Stimulated activated CD4-positive, alpha-beta T cell treated with anti-CD3 and anti-CD28 coated beads, Interleukin-15, amount 100 ng/mL, for 48 hours (primary cell): ENCODE data around the gene MYOG.

ENCODE experiments used
- DNase-seq, 2 donors: peaks; one replicate each; pipeline ENCODE4 v3.0.0-alpha.2; 2020; ENCODE audit warnings: low read depth in 2 of 2

MYOG gene

GRCh38 chr1:203085528-203086406 is at the start of gene MYOG:
TSS of gene MYOG (minus strand) at chr1:203086012. CDS start at chr1:203085961, 51 bp downstream.
- no peak for DNase-seq

- no peak for DNase-seq
These were observed 48.3 kb upstream of the MYOG start for GRCh38 chr1:203133970-203134725.

DNA sequence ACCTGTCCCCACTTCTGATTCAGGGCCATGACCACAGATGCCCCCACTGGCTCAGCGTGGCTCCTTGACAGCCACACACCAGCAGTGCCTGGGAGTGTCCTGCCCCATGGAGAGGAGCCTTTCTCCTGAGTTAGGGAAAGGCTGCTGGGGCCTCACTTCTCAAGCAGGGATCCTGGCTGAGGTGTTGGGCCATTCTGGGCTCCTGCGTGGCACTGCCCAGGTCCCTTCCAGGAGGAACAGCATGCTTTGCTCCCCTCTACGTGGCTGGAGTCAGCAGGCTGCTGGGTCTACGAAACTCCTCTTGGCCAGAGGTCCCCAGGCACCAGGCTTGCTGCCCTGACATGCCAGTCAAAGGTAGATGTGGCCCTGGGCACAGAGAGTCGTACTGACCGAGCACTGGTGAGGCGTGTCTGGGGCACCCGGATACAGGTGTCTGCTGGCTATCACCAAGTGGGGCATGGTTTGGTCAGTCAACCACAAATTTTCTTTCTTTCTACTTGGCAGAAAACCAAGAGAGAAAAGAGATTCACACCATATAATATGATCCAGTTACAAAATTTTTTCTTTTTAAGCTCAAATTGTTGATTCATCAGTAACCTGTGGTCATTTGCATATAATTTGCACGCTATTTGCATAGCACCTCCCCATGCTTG is 45.9 kb upstream of the MYOG start:
- DNase-seq, result no peak

DNA sequence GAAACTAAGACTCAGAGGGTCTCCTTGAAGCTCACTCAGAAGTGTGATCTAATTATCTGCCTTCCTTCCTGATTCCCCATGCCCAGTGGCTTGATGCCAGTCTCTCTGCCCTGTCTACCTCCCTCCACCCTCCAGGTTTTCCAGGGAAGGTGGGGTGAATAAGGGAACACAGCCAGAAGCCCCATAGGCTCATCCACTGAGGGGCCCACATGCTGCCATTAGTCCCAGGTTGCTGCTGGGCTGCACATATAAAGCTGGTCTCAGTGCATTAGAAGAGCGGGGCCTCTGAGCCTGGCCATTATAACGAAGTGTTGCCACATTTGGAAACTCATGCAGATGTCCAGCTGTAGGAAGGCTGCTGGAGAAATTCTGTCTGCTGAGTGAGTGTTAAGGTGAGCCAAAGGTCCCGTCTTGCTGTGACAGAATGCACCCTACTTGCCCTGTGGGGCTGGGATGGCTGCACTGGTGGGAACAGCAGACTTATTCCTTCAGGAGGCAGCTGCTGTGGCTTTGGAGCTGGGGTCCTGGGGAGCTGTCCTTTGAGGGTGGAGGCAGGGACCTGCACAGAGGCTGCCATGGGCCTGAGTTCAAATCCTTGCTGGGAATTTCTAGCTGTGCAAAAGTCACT is 44.7 kb upstream of the MYOG start:
- no peak for DNase-seq

DNA sequence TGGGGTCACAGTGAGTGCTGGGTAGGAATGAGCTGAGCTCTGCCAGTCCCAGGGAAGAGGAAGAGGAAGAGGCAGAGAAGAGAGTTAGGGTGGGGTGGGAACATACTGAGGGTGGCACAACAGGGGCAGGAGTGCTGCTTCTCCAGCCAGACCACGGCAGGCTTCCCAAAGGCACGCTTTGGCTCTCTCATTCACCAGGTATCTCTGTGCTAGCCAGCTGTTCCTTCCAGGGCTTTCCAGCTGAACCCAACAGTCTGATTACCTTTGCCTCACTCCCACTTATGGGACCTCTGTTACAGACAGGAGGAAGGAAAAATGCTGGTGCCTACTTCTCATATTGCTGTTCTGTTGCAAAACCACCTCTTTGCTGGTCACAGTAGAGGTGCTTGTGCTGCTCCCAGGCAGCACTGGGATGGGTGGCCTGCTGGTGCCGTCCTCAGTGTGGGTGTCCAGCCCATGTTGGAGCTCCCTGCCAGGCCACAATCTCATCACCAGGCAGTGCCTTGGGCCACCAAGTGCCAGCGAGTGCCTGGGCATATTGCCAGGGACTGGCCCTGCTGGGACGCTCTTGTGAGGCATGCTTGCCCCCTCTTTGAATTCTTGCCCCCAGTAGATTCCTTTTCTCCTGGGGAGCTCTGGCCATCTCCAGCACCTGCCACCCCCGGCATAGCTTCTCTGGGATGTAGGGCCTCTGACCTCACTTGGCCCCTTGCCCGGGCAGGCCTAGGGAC is 43.9 kb upstream of the MYOG start:
- DNase-seq, result no peak

GRCh38 chr1:203128716-203129500 is 43.1 kb upstream of the MYOG start:
- DNase-seq, result no peak

DNA sequence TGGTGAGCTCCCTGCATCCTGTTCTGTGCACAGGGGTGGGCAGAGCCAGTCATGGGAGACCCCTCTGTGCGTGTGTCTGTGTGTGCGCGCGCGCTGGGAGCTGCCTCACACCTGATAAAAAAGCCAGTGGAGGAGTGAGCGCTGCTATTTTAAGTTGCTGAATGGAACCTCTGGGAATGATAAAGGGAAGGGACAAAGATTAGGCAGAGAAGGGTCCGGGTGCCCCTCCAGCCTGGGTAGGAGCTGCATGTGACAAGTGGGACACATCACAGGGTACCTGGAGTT is 42.6 kb upstream of the MYOG start:
- DNase-seq, result no peak

DNA sequence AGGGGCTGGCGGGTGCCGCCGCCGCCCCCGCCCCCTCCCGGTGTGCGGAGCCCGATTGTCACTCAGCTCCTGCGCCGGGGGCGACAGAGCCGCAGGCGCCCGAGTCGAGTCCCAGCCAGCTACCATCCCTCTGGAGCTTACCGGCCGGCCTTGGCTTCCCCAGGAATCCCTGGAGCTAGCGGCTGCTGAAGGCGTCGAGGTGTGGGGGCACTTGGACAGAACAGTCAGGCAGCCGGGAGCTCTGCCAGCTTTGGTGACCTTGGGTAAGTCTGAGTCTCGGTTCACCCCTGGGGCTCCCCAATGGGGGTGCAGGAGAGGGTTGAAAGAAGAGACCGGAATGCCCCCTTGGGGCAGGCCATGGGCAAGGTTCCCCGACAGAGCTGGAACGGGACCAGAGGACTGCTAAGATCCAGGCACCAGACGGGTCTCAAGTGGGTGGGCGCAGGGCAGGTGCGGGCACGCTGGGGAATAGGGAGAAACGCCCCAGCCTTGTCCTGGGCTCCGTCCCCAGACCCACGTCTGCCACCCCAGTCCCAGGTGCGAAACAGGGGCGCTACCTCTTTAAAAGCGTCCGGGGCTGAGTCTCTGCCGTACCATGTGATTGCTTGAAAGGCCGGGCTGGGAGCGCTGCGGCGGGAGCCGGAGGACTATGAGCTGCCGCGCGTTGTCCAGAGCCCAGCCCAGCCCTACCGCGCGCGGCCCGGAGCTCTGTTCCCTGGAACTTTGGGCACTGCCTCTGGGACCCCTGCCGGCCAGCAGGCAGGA is 42.0 kb upstream of the MYOG start, which contains the start of gene ADORA1:
Gene ADORA1 (plus strand): TSS at position 61 of the 765 bp plus-strand sequence. CDS start 1,116 bp downstream, outside the sequence.
- no peak for DNase-seq

GRCh38 chr1:203126866-203127665 is 41.3 kb upstream of the MYOG start:
- no peak for DNase-seq

- no peak for DNase-seq
These were observed 40.5 kb upstream of the MYOG start for GRCh38 chr1:203126151-203126865.

DNA sequence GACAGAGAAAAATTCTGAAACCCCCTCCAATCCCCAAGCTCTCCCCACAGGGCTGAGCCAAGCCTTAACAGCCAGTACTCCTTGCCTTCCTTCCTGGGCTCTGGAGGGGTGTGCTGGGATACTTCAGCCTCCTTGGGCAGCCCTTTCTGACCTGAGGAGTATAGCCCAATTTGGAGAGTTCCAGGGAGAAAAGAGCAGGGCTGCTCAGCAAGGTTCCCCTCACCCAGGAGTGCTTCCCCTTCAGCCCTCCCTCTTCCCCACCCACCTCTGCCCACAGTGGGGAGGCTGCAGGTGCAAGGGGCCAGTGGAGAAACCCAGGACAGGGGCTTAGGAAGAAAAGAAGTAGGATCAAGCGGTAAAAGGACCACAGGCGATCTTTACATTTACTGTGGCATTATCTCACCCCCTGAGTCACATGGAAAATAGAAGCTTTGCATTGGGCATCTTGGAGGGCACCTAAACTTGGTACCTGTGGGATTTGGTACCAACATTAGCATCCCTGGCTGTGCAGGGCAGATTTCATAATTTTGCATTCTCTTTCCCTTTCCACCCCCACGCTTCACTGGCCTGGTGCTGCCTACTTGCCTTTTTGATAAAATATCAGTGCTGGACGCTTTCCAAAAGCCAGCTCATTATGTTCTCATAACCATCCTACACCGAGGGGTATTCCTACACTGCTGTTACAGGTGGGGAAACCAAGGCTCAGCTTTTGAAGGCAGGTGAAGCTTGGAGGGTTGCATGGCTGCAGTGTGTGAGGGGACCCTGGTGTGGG is 38.9 kb upstream of the MYOG start:
- DNase-seq, result no peak

- no peak for DNase-seq
These were observed 38.2 kb upstream of the MYOG start for GRCh38 chr1:203124011-203124410.

- no peak for DNase-seq
These were observed 36.3 kb upstream of the MYOG start for GRCh38 chr1:203122159-203122558.

DNA sequence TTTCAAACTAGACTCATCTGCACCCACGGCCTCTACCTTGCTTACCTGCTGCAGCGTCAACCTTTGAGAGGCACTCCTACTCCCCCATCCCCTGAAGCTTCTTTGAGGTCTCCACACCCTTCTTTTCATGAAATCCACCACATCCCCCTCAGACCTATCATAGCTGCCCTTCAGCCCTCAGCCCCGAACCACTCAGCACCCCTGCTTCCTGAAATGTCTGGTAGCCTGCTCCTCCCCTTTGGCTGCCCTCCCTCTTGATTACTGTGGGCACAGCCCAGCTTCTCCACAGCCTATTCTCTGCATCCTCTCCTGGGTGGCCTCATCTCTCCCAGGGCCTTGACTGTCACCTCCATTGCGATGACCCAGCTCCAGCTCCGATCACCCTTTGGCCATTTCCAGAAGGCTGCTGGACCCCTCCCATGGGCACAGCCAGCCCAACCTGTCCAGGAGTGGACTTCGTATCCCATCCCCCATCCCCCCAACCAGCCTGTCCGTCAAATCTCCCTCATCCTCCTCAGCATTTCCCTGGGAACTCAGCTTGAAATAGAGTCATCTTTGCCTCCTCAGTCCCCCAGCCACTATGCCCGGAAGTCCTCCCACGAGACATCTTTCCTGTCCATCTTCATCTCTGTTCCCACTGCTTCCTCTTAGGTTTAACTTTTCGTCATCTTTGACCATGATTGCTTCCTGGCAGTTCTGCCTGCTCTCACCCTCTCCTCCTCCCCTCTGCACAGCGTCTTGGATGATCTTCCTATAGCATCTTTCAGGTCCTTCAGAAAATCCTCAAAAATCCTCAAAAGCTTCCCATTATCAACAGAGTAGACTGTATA is 35.6 kb upstream of the MYOG start:
- no peak for DNase-seq

- no peak for DNase-seq
These were observed 34.7 kb upstream of the MYOG start for GRCh38 chr1:203120325-203121153.
